Nephron progenitor cell (in vitro differentiated cells): ENCODE results near the gene ZXDC.

ENCODE experiments used
- DNase-seq: peaks from one replicate; pipeline ENCODE4 v3.0.0; 2021
- H3K27ac Mint-ChIP-seq: 2 replicates; pipeline ENCODE4 v1.8.0; 2021; ENCODE audit warnings: mild to moderate bottlenecking, moderate library complexity, mixed read lengths
- H3K27me3 Mint-ChIP-seq: 2 replicates; pipeline ENCODE4 v1.8.0; 2021; ENCODE audit warnings: mild to moderate bottlenecking, low read depth, mixed read lengths; ENCODE audit not compliant: poor library complexity
- H3K36me3 Mint-ChIP-seq: 2 replicates; pipeline ENCODE4 v1.8.0; 2021; ENCODE audit warnings: low read depth, mixed read lengths
- H3K4me1 Mint-ChIP-seq: 2 replicates; pipeline ENCODE4 v1.8.0; 2021; ENCODE audit warnings: mixed read lengths
- H3K4me3 Mint-ChIP-seq: 2 replicates; pipeline ENCODE4 v1.8.0; 2021; ENCODE audit warnings: mild to moderate bottlenecking, moderate library complexity, mixed read lengths
- H3K9me3 Mint-ChIP-seq: 2 replicates; pipeline ENCODE4 v1.8.0; 2021; ENCODE audit warnings: mild to moderate bottlenecking, moderate library complexity, mixed read lengths
- TF ChIP-seq, protein P1 (sequence below): fragments of 200-600 bp; sonication (generic); IDR thresholded peaks from 2 replicates; pipeline ENCODE4 v1.5.0; 2021; ENCODE audit warnings: antibody characterized with exemption

Gene ZXDC

DNA sequence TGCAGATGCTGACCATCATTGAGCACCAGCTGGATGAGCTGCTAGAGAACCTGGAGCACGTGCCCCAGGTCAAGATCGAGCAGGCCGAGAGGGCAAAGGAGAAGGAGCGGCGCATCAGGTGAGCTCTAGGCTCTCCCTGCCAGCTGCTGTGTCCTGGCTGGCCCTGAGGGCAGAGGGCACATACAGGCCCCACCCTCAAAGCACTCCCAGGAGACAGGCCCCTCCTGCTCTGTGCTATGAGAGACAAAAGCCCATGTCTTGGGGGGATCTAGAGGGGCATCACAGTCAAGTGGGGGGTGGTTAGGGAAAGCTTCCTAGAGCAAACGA is 41.5 kb downstream of the ZXDC start:
- peaks cover 6% of the 10 kb centered on the region for H3K27me3 Mint-ChIP-seq
- no peak overlapping the region for H3K4me3 Mint-ChIP-seq
- DNase-seq = no peak
- H3K27ac Mint-ChIP-seq = peak overlapping the region; percentile 40
- TF ChIP-seq, protein P1, sequence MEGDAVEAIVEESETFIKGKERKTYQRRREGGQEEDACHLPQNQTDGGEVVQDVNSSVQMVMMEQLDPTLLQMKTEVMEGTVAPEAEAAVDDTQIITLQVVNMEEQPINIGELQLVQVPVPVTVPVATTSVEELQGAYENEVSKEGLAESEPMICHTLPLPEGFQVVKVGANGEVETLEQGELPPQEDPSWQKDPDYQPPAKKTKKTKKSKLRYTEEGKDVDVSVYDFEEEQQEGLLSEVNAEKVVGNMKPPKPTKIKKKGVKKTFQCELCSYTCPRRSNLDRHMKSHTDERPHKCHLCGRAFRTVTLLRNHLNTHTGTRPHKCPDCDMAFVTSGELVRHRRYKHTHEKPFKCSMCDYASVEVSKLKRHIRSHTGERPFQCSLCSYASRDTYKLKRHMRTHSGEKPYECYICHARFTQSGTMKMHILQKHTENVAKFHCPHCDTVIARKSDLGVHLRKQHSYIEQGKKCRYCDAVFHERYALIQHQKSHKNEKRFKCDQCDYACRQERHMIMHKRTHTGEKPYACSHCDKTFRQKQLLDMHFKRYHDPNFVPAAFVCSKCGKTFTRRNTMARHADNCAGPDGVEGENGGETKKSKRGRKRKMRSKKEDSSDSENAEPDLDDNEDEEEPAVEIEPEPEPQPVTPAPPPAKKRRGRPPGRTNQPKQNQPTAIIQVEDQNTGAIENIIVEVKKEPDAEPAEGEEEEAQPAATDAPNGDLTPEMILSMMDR = no peak
- no peaks in the 10 kb centered on the region for H3K9me3 Mint-ChIP-seq
- peaks cover 7% of the 10 kb centered on the region for H3K4me1 Mint-ChIP-seq
- peaks cover 24% of the 10 kb centered on the region for H3K36me3 Mint-ChIP-seq

DNA sequence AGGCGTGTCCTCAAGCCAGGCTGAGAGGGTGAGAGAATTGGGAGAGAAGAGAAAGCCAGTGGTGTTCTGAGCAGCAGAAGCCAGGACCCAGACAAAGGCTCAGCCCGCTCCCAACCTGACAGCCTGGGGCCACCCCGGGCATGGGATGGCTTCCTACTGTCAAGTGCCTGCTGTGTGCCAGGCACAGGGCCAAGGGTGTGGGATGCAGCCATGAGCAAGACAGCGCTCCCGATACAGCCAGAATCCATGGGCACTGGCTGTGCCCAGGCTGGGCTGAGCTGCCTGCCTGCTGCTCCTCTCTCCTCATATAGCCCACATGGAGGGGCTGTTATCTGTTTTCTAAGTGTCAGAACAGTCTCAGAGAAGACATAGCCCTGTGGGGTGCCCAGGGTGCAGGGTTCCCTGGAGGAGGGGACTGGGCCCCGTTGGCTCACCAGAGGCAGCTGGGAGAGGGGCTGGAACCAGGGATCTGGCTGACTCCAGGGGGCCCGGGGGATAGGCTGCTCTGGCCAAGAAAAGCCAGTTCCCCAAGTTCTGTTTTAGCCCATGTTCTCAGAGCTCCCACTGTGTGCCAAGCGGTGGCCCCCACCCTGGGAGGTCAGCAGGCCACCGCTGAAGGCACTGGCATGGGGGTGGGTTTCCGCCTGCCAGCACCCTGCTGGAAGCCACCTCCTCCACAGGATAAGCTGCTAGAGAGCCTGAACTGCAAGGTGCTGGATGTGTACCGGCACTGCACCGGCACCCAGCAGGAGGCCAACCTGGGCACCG is 42.0 kb downstream of the ZXDC start:
- DNase-seq = no peak
- TF ChIP-seq, protein P1 = no peak
- Mint-ChIP-seq H3K4me3 (no peak overlapping the region), H3K27ac (no peak overlapping the region), H3K27me3 (peaks cover 6% of the 10 kb centered on the region), H3K4me1 (peaks cover 7% of the 10 kb centered on the region), H3K9me3 (no peaks in the 10 kb centered on the region), H3K36me3 (peaks cover 24% of the 10 kb centered on the region)

DNA sequence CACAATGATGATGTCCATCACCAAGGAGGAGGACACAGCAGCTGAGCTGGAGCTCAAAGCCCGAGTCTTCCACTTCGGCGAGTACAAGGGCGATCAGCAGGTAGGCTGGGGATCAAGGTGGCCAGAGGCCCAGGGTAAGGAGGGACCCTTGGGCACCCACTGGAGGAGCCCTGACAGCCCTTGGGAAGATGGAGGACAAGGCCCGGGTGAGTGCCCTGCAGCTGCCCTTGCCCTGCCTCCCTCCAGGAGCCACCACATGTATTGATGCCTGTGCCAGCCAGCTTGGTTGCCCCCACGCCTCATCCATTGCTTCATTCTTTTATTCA is 42.6 kb downstream of the ZXDC start:
- no peak overlapping the region for H3K4me3 Mint-ChIP-seq
- no peak overlapping the region for H3K27ac Mint-ChIP-seq
- no peak for DNase-seq

DNA sequence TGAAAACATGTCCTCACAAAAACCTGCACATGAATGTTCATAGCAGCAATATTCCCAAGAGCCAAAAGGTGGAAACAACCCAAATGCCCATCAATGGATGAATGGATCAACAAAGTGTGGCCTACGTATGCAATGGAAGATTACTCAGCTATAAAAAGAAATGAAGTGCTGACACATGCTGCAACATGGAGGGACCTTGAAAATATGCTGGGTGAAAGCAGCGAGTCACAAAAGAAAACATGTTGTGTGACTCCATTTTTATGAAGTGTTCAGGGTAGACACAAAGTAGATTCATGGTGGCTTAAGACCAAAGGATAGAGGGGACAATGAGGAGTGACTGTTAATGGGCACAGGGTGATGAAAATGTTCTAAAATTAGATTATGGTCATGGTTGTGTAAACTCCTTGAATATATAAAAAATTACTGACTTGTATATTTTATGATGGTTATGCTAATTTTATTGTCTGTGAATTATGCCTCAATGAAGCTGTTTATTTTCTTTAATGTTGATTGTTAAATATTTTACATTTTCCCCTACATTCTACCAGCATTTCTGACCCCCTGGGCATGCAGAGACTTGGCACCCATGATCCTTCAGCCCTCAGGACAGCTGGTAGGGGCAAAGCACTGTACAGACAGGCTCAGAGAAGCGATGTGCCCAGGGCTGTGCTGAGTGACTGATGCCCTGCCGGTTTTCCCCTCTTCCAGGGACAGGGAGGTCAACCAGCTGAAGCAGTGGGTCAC is 43.2 kb downstream of the ZXDC start:
- H3K4me1 Mint-ChIP-seq = peaks cover 7% of the 10 kb centered on the region
- H3K27ac Mint-ChIP-seq = no peak overlapping the region
- peaks cover 6% of the 10 kb centered on the region for H3K27me3 Mint-ChIP-seq
- peaks cover 5% of the 10 kb centered on the region for H3K9me3 Mint-ChIP-seq
- peaks cover 15% of the 10 kb centered on the region for H3K36me3 Mint-ChIP-seq
- no peak for DNase-seq
- TF ChIP-seq, protein P1 = no peak
- H3K4me3 Mint-ChIP-seq = no peak overlapping the region

More for the DNA sequence above, 42.6 kb downstream of the ZXDC start:
- Mint-ChIP-seq H3K4me1 (peaks cover 7% of the 10 kb centered on the region), H3K36me3 (peaks cover 18% of the 10 kb centered on the region), H3K27me3 (peaks cover 6% of the 10 kb centered on the region), H3K9me3 (no peaks in the 10 kb centered on the region)
- TF ChIP-seq, protein P1 = no peak

DNA sequence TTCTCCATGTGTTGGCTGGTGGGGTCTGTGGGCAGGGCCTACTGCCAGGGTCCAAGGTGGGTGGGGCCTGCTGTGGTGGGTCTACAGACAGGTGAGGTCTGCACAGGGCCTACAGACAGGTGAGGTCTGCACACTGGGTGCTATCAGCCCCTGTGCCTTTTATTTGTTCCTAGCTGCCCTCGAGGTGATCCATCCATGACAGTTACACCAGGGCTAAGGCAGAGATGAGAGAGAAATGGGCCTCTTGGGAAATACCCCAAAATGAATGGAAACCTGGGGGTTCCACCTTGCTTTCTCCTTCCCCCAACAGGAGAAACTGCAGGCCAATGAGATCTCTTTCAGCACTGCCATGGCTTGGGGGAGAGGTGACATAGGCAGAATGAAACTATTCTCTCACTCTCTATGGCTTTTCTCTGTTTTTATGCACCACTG is 44.6 kb downstream of the ZXDC start:
- Mint-ChIP-seq H3K27ac (no peak overlapping the region), H3K9me3 (peaks cover 16% of the 10 kb centered on the region), H3K4me3 (no peak overlapping the region), H3K27me3 (peaks cover 6% of the 10 kb centered on the region), H3K36me3 (peaks cover 10% of the 10 kb centered on the region), H3K4me1 (peaks cover 7% of the 10 kb centered on the region)
- TF ChIP-seq, protein P1 = no peak
- DNase-seq = no peak
